NCI-H748 (cell line): Measurements from ENCODE around the gene TAOK3.

Experiments
- DNase-seq: peaks from one replicate; lab custom pipeline; 2025; ENCODE audit not compliant: unreplicated experiment; lab: John Stamatoyannopoulos, UW

TAOK3 gene

DNA sequence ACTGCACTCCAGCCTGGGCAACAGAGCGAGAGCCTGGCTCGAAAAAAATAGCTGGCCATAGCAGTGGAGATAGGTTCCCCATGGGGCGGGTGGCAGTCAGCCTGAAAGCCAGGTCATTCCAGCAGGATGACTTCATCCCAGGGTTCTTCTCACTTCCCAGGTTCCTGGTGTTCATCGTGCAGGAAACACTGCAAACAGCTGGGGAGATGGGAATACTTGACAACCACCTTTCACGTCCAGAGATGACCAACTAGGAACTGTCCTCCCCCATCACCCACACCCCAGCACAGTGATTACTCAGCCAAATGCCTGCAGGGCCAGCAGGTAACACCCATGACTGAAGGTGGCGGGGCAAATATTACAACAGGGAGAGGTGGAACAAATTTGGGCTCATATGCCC is 270.6 kb downstream of the TAOK3 start:
- no peak for DNase-seq

DNA sequence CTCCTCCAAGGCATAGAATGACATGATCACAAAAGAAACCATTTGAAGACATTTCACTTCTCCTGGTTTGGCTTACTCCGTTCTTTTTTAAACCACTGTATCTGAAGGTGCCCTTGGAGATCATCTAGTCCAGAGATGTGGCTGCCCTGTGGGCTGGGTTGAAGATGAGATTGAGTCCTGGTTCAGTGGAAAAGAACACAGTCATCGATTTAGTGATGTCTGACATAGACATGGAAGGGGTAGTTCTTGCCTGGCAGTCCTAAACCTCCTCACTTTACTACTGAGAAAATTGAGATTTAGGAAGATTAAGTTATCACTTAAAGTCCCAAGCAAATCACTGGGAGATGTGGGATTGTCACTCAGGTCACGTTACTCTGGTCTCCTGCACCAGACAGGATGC is 271.7 kb downstream of the TAOK3 start:
- DNase-seq, result no peak
